Germinal center (tissue), 1 donor: Measurements from ENCODE around the gene NPR3.

Source experiments
- DNase-seq: peaks from one replicate; pipeline ENCODE4 v3.0.0; 2012; ENCODE audit warnings: mixed read lengths, low spot score

NPR3 gene

GRCh38 chr5:32810804-32811203, 99.7 kb downstream of the NPR3 start:
- DNase-seq: no peak

DNA sequence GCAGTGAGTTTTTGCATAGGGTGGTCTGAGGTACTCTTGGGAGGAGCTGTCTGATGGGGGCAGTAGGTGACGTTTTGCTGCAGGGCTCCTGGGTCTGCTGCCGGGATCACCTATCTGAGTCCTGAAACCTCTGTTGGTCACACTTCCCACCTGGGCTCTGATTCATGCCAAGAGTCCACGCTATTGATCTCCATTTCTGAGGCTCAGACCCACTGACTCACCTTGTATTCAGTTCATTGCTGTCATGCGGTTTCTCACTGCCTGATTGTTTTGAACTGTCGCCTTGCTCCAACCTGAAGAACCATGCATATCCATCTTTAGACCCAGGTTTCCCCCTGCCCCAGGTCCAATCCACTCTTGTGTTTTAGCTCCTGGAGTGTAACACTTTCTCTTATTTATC, 101.3 kb downstream of the NPR3 start:
- no peak for DNase-seq

- DNase-seq: no peak
Observed at GRCh38 chr5:32814141-32814540, 103.0 kb downstream of the NPR3 start.

DNA sequence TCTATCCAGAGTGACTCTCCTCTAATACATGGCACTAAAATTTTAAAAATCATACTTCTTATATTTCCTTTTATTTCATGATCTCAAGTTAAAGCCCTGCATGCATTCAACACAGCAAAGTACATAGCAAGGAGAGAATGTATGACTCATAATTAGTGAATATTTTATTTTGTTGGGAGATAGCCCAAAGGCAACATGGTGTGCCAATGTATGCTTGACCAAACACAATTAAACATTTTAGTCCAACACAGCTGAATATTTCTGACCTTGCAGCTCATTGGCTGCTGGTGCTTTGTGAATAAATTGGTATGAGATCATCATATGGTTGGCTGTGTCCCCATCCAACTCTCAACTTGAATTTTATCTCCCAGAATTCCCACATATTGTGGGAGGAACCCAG, 103.5 kb downstream of the NPR3 start:
- DNase-seq: no peak

DNA sequence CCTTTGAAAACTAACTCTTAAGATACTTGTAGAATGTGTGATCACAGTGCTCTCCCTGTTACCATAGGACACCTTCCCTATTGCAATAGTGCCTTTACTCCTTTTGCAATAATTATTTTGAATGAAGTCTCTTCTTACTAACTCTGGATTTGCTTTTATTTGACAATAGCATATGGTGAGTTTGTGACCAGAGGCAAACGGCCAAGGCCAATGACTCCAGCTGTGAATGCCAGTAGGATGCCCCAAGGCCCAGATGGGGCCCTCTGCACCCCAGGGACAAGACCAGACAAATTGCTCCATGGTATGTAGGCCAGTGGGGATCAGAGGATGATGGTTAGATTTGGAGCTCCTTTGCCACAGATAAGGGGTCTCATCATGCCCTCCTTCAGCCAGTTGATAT, 116.9 kb downstream of the NPR3 start:
- no peak for DNase-seq

- DNase-seq: no peak
Observed at GRCh38 chr5:32828492-32828891, 117.4 kb downstream of the NPR3 start.

GRCh38 chr5:32831624-32832023, 120.5 kb downstream of the NPR3 start:
- DNase-seq: no peak

- no peak for DNase-seq
Observed at GRCh38 chr5:32833127-32833526, 122.0 kb downstream of the NPR3 start.

- DNase-seq: no peak
Observed at GRCh38 chr5:32833663-32834062, 122.5 kb downstream of the NPR3 start.

GRCh38 chr5:32834251-32834650, 123.1 kb downstream of the NPR3 start:
- no peak for DNase-seq

GRCh38 chr5:32836176-32836575, 125.1 kb downstream of the NPR3 start:
- DNase-seq: no peak

- no peak for DNase-seq
Observed at GRCh38 chr5:32837211-32837610, 126.1 kb downstream of the NPR3 start.

DNA sequence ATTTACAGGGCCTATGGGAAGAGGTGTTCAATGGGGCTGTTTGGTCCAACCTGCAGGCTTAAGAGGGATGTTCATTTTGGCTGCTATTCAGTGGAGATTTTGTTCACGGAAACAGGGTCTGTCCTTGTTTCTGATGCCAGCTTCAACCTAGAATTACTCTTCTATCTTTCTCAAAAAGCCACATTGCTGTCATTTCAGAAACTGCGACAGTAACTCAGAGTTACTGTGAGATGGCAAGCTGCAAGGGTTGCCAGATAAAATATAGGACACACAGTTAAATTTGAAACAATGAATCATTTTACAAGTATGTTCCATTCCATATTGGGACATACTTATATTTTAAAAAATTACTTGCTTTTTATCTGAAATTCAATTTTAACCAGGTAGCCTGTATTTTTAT, 128.0 kb downstream of the NPR3 start:
- no peak for DNase-seq

GRCh38 chr5:32840606-32841005, 129.5 kb downstream of the NPR3 start:
- no peak for DNase-seq
